C4-2B (cell line): Measurements from ENCODE around the gene ZP3.
A peak's percentile ranks its signal among the peaks of the same experiment; 100 is the strongest.
"Not testable (repeated sequence)": the region's sequence is repeated elsewhere in the genome, so short reads cannot be mapped to it uniquely, and the experiment has no call there.

Experiments used
- H3K27ac ChIP-seq: fragments of 450-650 bp; 2 replicates; pipeline ENCODE4 v1.5.1; 2017
- ZFX ChIP-seq: fragments of 450-650 bp; IDR thresholded peaks from 2 replicates; pipeline ENCODE4 v1.6.1; 2017
- TF ChIP-seq, protein P1 (sequence below): fragments of 450-650 bp; conservative IDR thresholded peaks from 2 replicates; pipeline ENCODE4 v1.5.1; 2017; ENCODE audit warnings: mild to moderate bottlenecking

ZP3 gene

DNA sequence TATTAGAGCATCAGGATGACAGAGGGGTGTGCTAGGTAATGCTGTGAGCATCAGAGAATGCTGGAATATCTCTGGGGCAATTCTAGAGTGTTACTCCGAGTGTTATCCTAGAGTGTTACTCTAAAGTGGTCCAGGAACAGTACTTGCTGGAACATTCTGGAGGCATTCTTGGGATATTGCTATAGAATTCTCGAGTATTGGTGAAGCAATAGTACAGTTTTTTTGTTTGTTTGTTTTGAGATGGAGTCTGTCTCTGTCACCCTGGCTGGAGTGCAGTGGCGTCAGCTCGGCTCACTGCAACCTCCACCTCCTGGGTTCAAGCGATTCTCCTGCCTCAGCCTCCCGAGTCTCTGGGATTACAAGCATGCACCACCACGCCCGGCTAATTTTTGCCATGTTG is 27.9 kb upstream of the ZP3 start:
- TF ChIP-seq, protein P1, sequence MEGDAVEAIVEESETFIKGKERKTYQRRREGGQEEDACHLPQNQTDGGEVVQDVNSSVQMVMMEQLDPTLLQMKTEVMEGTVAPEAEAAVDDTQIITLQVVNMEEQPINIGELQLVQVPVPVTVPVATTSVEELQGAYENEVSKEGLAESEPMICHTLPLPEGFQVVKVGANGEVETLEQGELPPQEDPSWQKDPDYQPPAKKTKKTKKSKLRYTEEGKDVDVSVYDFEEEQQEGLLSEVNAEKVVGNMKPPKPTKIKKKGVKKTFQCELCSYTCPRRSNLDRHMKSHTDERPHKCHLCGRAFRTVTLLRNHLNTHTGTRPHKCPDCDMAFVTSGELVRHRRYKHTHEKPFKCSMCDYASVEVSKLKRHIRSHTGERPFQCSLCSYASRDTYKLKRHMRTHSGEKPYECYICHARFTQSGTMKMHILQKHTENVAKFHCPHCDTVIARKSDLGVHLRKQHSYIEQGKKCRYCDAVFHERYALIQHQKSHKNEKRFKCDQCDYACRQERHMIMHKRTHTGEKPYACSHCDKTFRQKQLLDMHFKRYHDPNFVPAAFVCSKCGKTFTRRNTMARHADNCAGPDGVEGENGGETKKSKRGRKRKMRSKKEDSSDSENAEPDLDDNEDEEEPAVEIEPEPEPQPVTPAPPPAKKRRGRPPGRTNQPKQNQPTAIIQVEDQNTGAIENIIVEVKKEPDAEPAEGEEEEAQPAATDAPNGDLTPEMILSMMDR = no peak
- TF ChIP-seq ZFX = no peak
- H3K27ac ChIP-seq = peak overlapping the region; percentile 89

DNA sequence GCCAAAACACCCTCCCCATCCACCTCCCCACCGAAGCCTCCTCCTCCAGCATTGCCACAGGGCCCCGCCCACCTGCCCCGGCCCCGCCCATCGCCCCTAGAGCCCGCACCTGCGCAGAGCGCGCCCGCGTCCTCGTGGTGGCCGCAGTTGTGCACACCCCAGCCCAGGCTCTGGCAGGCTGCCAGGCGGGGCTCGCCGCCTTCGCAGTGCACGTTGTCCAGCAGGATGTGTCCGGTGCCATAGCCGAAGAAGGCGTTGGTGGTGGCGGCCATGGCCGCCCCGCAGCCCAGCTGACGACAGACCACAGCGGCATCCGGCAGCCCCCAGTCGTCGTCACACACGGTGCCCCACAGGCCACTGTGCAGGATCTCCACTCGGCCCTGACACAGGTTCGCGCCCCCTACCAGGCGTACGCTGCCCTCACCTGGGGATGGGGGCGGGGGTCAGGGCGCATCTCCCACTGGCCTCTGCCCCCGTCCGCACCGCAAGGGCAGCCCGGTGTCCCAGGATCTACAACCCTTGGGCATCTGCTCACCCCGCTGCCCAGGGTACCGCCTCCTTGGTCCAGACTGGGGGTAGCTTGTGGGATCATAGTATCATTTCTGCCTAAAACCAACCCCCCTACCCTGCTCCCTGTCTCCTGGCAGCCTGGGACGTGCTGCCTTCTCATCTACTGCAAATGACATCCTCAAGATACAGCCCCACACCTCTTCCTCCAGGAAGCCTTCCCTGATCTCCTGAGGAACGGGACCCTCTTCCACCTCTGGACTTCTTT is 27.2 kb upstream of the ZP3 start:
- TF ChIP-seq, protein P1 = no peak
- no peak for TF ChIP-seq ZFX
- peak overlapping the region; percentile 89 for H3K27ac ChIP-seq

GRCh38 chr7:76400248-76400647 is 24.5 kb upstream of the ZP3 start:
- H3K27ac ChIP-seq = no peak overlapping the region
- TF ChIP-seq ZFX = no peak
- TF ChIP-seq, protein P1 = no peak

DNA sequence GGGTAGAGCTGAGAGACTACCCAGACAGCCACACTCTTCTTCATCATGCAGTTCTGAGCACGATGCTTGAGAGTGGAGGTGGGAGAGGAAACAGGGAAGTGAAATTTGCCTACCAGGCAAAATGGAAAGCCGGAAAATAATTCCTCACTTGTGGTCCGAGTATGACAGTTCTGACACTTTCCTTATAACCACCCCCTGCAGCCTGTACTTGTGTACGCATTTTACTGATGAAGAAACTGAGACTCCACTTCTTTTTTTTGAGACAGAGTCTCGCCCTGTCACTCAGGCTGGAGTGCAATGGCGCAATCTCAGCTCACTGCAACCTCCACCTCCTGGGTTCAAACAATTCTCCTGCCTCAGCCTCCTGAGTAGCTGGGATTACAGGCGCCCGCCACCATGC is 21.7 kb upstream of the ZP3 start:
- H3K27ac ChIP-seq = not testable (repeated sequence)

DNA sequence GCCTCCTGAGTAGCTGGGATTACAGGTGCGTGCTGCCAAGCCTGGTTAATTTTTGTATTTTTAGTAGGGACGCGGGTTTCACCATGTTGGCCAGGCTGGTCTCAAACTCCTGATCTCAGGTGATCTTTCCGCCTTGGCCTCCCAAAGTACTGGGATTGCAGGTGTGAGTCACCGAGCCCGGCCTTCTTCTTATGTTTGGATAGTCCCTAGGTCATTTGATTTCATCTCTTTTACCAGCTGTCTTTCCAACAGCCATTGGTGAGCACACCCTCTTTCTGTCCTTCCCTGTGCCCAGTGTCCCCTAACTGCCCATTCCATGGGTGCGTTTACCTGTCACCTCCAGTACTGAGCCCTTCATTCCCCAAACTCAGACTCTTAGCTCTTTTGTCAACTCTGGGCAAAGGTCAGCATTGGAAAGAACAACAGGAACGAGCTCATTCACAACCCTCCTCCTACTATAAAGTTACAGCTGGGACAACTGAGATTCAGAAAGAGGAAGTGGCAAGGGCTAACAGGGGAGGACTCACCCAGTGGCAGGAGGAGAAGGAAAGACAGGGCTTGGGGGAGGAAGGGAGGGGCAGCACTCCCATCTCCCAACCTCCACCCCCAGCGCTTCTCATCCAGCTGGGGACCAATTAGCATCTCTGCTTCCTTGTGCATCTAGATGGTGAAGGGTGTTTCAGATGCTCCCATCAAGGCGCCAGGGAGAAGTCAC is 20.8 kb upstream of the ZP3 start:
- TF ChIP-seq, protein P1 = no peak
- TF ChIP-seq ZFX = no peak
- H3K27ac ChIP-seq = no peak overlapping the region

DNA sequence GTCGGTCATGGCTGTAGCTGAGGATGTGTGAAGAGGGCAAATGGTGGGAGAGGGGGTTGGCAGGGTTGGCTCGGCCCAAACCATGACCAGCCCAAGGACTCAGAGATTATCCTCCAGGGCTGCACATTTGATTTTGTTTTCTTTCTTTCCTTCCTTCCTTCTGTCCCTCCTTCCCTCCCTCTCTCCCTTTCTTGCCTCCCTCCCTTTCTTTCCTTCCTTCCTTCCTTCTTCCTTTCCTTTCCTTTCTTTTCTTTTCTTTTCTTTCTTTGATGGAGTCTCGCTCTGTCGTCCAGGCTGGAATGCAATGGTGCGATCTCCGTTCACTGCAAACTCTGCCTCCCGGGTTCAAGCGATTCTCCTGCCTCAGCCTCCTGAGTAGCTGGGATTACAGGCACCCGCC is 19.0 kb upstream of the ZP3 start:
- TF ChIP-seq ZFX = no peak
- TF ChIP-seq, protein P1 = no peak
- no peak overlapping the region for H3K27ac ChIP-seq

- TF ChIP-seq, protein P1 = no peak
- no peak for TF ChIP-seq ZFX
- no peak overlapping the region for H3K27ac ChIP-seq
Observed at GRCh38 chr7:76407718-76408117, 17.0 kb upstream of the ZP3 start.

DNA sequence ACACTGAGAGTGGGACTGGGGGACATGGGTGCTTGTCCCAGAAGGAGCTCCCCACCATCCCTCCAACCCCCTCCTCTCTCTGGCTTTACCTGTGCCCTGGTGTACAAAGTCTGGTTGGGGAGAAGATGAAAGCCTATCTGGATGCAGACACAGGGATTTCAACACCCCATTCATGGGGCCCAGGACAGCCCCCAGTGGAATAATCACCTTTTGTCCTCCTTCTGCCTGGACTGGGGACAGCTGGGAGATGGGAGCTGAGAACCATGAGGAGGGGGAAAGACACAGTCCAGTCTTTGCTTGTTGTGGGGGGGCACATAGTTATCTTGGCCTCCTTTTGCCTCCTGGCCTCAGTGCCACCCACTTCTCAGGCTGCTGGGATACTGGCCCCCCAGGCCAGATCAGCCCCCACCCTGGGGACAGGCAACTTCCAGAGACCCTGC is 16.6 kb upstream of the ZP3 start:
- no peak overlapping the region for H3K27ac ChIP-seq
- no peak for TF ChIP-seq ZFX
